MCF 10A (cell line): ENCODE results near the gene ARHGEF19. TPM values are rescaled to one million over a fixed set of nuclear protein-coding genes. Genes with fewer than 3 reads are reported as not detected.

ENCODE experiments used
- BruUV-seq: library from RNA; stranded (reverse); fragments of 400-500 nt; replicated peaks from 2 replicates; lab custom pipeline; 2021; lab: Mats Ljungman, UMichigan
- CTCF ChIA-PET: fragments of 300-600 bp; sonication (Branson Sonifier 250); formaldehyde crosslinking; extraction: SDS; loops from one replicate; lab custom pipeline; 2021; ENCODE audit warnings: antibody characterized with exemption, inconsistent platforms; lab: Yijun Ruan, JAX
- POLR2A ChIA-PET: fragments of 300-600, 350-650 bp; sonication (Branson Sonifier 250); formaldehyde crosslinking; extraction: SDS; loops from one replicate; lab custom pipeline; 2020; ENCODE audit warnings: antibody characterized with exemption, inconsistent platforms; lab: Yijun Ruan, JAX
- DNase-seq: peaks from one replicate; pipeline ENCODE4 v3.0.0-alpha.2; 2018; ENCODE audit not compliant: unreplicated experiment
- H3K27ac Mint-ChIP-seq: one replicate; pipeline ENCODE4 v1.8.0; 2022; ENCODE audit warnings: mild to moderate bottlenecking, low read depth, mixed read lengths; ENCODE audit not compliant: unreplicated experiment
- H3K27me3 Mint-ChIP-seq: one replicate; pipeline ENCODE4 v1.8.0; 2022; ENCODE audit warnings: mixed read lengths; ENCODE audit not compliant: insufficient read depth, unreplicated experiment
- H3K36me3 Mint-ChIP-seq: one replicate; pipeline ENCODE4 v1.8.0; 2022; ENCODE audit warnings: mild to moderate bottlenecking, moderate library complexity, mixed read lengths; ENCODE audit not compliant: insufficient read depth, unreplicated experiment
- H3K4me1 Mint-ChIP-seq: one replicate; pipeline ENCODE4 v1.8.0; 2022; ENCODE audit warnings: mixed read lengths; ENCODE audit not compliant: insufficient read depth, unreplicated experiment
- H3K4me3 Mint-ChIP-seq: one replicate; pipeline ENCODE4 v1.8.0; 2022; ENCODE audit warnings: mild to moderate bottlenecking, moderate library complexity, mixed read lengths; ENCODE audit not compliant: unreplicated experiment
- H3K9me3 Mint-ChIP-seq: one replicate; pipeline ENCODE4 v1.8.0; 2022; ENCODE audit warnings: mixed read lengths; ENCODE audit not compliant: unreplicated experiment
- intact Hi-C: fragments of 100-400 bp; cut with micrococcal nuclease; formaldehyde crosslinking; loops from 2 replicates; pipeline ENCODE4 v1.14.1; 2022
- total RNA-seq: library from RNA; stranded (reverse); gene quantifications from 2 replicates; pipeline ENCODE4 v1.2.3, GENCODE V29; 2022
- TF ChIP-seq, protein P1 (sequence below): fragments of 200-600 bp; IDR thresholded peaks from one replicate; pipeline ENCODE4 v1.8.0; 2022; ENCODE audit warnings: antibody characterized with exemption, mild to moderate bottlenecking; ENCODE audit not compliant: unreplicated experiment

The ARHGEF19 gene
- total RNA-seq, 1 experiment from 2014 or later: 1.9 TPM

DNA sequence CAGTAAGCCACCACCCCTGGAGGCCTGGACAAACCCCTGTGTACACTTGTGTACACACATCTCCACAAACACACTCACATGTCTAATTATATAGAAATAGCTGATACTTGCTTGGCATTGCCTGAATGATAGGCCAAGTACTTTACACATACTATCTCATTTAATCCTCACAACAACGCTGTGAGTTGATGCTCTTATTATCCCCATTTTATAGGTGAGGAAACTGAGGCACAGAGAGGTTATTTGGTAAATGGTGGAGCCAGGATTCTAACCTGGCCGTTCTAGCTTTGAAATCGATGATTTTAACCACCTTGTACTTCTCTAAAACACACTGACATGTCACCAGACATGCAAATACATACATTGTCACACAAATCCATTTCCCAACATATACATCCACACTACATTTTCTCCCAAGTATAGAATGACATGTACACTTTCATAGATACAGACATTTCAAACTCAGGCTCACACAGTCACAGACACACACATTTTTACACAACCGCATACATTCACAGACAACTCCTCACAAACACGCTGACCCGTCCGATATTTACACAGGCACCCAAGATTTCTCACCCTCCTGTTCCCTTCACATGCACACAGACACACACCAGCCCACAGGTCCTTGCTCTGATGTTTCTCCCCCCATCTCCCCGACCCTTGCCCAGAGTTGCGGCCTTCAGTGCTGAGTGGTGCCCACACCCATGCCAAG lies 3.2 kb downstream of the ARHGEF19 start:
- no peak for DNase-seq
- H3K4me1 Mint-ChIP-seq: peaks cover 6% of the 10 kb centered on the region
- POLR2A ChIA-PET: interaction anchor here (0.7 kb wide), 1 partner anchor 86 kb away, joined by 4 read pairs; no protein-coding TSS in a partner anchor
- H3K4me3 Mint-ChIP-seq: no peak overlapping the region
- BruUV-seq: no TSS peak
- CTCF ChIA-PET: interaction anchor here (1.2 kb wide), 1 partner anchor 12 kb away, joined by 3 read pairs; no protein-coding TSS in a partner anchor
- TF ChIP-seq, protein P1, sequence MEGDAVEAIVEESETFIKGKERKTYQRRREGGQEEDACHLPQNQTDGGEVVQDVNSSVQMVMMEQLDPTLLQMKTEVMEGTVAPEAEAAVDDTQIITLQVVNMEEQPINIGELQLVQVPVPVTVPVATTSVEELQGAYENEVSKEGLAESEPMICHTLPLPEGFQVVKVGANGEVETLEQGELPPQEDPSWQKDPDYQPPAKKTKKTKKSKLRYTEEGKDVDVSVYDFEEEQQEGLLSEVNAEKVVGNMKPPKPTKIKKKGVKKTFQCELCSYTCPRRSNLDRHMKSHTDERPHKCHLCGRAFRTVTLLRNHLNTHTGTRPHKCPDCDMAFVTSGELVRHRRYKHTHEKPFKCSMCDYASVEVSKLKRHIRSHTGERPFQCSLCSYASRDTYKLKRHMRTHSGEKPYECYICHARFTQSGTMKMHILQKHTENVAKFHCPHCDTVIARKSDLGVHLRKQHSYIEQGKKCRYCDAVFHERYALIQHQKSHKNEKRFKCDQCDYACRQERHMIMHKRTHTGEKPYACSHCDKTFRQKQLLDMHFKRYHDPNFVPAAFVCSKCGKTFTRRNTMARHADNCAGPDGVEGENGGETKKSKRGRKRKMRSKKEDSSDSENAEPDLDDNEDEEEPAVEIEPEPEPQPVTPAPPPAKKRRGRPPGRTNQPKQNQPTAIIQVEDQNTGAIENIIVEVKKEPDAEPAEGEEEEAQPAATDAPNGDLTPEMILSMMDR: no peak
- no peaks in the 10 kb centered on the region for H3K27me3 Mint-ChIP-seq
- no peak overlapping the region for H3K27ac Mint-ChIP-seq
- intact Hi-C loops: no loop called here
- H3K9me3 Mint-ChIP-seq: no peaks in the 10 kb centered on the region
- peaks cover 5% of the 10 kb centered on the region for H3K36me3 Mint-ChIP-seq

DNA sequence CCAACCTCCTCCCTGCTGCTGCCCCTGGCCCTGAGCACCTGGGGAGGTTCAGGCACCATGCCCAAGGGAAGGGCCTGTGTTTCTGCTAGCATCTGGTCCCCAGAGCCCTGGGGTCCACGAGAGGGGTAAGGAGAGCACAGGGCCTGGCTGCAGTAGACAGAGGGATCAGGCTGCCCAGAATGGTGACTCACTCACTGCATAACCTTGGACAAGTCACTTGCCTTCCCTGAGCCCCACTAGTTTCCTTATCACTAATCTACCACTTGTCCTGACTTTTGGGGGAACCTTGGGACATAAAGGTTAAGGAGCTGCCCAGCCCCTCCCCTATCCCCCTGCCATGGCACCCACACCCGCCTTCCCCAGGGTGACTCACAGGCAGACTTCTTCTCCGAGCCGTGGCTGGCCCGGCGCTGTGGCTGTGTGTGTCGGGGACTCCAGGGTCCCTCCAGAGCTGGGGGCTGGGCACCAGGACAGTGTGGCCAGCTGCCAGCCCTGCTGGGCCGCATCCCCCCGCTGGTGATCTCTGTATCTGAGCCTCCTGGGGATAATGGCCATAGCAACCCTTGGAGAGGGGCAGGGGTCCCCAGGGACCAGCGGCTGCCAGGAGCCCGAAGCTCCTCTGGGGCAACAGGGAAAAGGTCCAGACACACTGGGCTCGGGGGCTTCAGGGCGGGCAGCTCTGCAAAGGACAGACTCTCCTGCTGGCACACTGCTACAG lies 4.0 kb downstream of the ARHGEF19 start:
- POLR2A ChIA-PET: interaction anchor here (0.7 kb wide), 1 partner anchor 85 kb away, joined by 4 read pairs; no protein-coding TSS in a partner anchor
- Mint-ChIP-seq H3K4me3 (no peak overlapping the region), H3K9me3 (no peaks in the 10 kb centered on the region), H3K36me3 (peaks cover 5% of the 10 kb centered on the region), H3K27ac (no peak overlapping the region), H3K4me1 (peaks cover 6% of the 10 kb centered on the region), H3K27me3 (no peaks in the 10 kb centered on the region)
- DNase-seq: no peak
- TF ChIP-seq, protein P1: no peak
- intact Hi-C loops: no loop called here
- no TSS peak for BruUV-seq
- CTCF ChIA-PET: interaction anchor here (1.2 kb wide), 1 partner anchor 13 kb away, joined by 3 read pairs; no protein-coding TSS in a partner anchor

DNA sequence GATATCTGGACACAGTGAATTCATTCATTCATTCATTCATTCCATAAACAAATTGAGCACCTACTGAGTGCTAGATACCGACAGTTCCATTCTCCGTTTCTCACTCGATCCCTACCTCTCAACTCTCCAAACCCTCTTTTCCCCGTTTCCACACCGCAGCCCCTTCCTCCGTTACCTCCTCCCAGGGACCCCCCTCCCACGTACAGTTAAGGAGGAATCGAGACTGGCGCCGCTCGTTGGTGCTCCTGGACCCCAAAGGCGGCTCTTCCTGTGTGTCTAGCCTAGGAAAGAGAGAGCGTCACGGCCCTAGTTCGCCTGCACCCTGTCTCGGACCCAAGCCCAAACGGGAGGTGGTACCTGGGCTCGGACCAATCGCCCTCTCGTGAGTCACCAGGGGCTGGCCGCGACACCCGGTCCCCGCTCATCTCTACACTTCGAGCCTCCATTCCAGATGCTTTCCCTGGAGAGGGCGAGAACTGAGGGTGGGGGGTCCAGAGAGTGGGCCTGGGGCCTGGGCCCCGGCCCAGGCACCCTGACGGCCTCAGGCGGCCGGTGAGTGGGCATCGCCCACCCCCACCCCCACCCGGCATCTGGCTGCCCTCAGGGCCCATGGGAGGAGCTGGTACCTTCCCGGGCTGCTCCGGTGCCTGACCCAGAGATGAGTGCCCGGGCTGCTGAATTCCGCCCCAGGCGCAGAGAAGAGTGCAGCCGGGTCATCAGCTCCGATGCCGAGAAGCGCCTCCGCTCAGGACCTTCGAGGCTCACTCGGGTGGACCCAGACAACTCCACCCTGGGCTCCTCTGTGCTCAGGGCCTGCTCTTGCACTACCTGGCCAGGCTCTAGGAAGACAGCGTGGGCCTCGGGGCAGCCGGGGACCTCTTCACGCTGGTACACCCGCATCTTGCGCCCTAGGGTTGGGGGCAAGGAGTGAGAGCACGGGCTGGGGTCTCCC lies 4.9 kb downstream of the ARHGEF19 start:
- no TSS peak for BruUV-seq
- TF ChIP-seq, protein P1: no peak
- H3K36me3 Mint-ChIP-seq: peaks cover 9% of the 10 kb centered on the region
- intact Hi-C loops: no loop called here
- DNase-seq: no peak
- H3K4me3 Mint-ChIP-seq: peak overlapping the region; percentile 73
- ChIA-PET CTCF (no interaction called here), POLR2A (no interaction called here)
- H3K9me3 Mint-ChIP-seq: no peaks in the 10 kb centered on the region
- H3K27ac Mint-ChIP-seq: no peak overlapping the region
- peaks cover 6% of the 10 kb centered on the region for H3K4me1 Mint-ChIP-seq
- H3K27me3 Mint-ChIP-seq: no peaks in the 10 kb centered on the region
